ENCODE data around the gene TESMIN.

- TF ChIP-seq CTCF (IDR thresholded peaks at IDR 0.05), result no peak
- no peak for TF ChIP-seq POLR2A (IDR thresholded peaks at IDR 0.05)
Observed at GRCh38 chr11:68683536-68684384, 67.6 kb downstream of the TESMIN start.
